HepG2 (cell line): Measurements from ENCODE around the gene UBAP2L.
A peak's percentile ranks its signal among the peaks of the same experiment; 100 is the strongest.

Source experiments
- ATF5 ChIP-seq: sonication (generic); formaldehyde crosslinking; IDR thresholded peaks from 2 replicates; pipeline ENCODE4 v1.4.0; 2020; ENCODE audit warnings: mild to moderate bottlenecking, low read depth, missing genetic modification reagents
- CBX5 ChIP-seq: sonication (generic); formaldehyde crosslinking; IDR thresholded peaks from 2 replicates; pipeline ENCODE4 v1.4.0; 2020; ENCODE audit warnings: missing genetic modification reagents, borderline replicate concordance
- CTCF ChIP-seq: sonication (generic); formaldehyde crosslinking; IDR thresholded peaks from 2 replicates; pipeline ENCODE4 v1.5.0; 2020; ENCODE audit warnings: mild to moderate bottlenecking, missing genetic modification reagents, moderate library complexity
- DPF2 ChIP-seq: sonication (generic); formaldehyde crosslinking; IDR thresholded peaks from 2 replicates; pipeline ENCODE4 v1.4.0; 2020; ENCODE audit warnings: mild to moderate bottlenecking, low read depth, missing genetic modification reagents, borderline replicate concordance
- ETS1 ChIP-seq: sonication (generic); formaldehyde crosslinking; IDR thresholded peaks from 2 replicates; pipeline ENCODE4 v1.4.0; 2020; ENCODE audit warnings: missing genetic modification reagents
- KDM2A ChIP-seq: sonication (generic); formaldehyde crosslinking; IDR thresholded peaks from 2 replicates; pipeline ENCODE4 v1.4.0; 2020; ENCODE audit warnings: low read depth, missing genetic modification reagents, borderline replicate concordance
- PCBP1 ChIP-seq: fragments of 200-400 bp; formaldehyde crosslinking; IDR thresholded peaks from 2 replicates; pipeline ENCODE4 v1.6.1; 2017; ENCODE audit warnings: mild to moderate bottlenecking, low read depth, low read length, borderline replicate concordance
- PRDM4 ChIP-seq: sonication (generic); formaldehyde crosslinking; IDR thresholded peaks from 2 replicates; pipeline ENCODE4 v1.9.0; 2021; ENCODE audit warnings: missing genetic modification reagents, borderline replicate concordance
- RAD21 ChIP-seq: fragments of 450-650 bp; formaldehyde crosslinking; IDR thresholded peaks from 2 replicates; pipeline ENCODE4 v1.5.0; 2020; ENCODE audit warnings: mild to moderate bottlenecking
- RBAK ChIP-seq: sonication (generic); formaldehyde crosslinking; IDR thresholded peaks from 2 replicates; pipeline ENCODE4 v1.5.1; 2020; ENCODE audit warnings: mild to moderate bottlenecking, missing genetic modification reagents
- REST ChIP-seq, 2 experiments: IDR thresholded peaks; 2 replicates each; pipeline ENCODE4 v1.6.1; 2011 to 2012; ENCODE audit warnings: low read length in 2 of 2, borderline replicate concordance in 1 of 2, low read depth in 1 of 2, mild to moderate bottlenecking in 1 of 2, moderate library complexity in 1 of 2
- TCF7L2 ChIP-seq: IDR thresholded peaks from 2 replicates; pipeline ENCODE4 v1.6.1; 2011; ENCODE audit warnings: mild to moderate bottlenecking, low read depth, low read length, moderate library complexity
- ZZZ3 ChIP-seq: sonication (generic); formaldehyde crosslinking; IDR thresholded peaks from 2 replicates; pipeline ENCODE4 v1.4.0; 2020; ENCODE audit warnings: missing genetic modification reagents, mild to moderate bottlenecking, borderline replicate concordance

- no peak for TF ChIP-seq PCBP1
- TF ChIP-seq CTCF: peak; percentile 47
- no peak for TF ChIP-seq DPF2 (CRISPR knock-in tag)
- no peak for TF ChIP-seq RAD21
- TF ChIP-seq RBAK (CRISPR knock-in tag): no peak
- TF ChIP-seq CBX5 (CRISPR knock-in tag): no peak
- TF ChIP-seq ZZZ3 (CRISPR knock-in tag): no peak
- TF ChIP-seq ETS1 (CRISPR knock-in tag): no peak
- TF ChIP-seq ATF5: no peak
- TF ChIP-seq PRDM4 (CRISPR knock-in tag): no peak
- TF ChIP-seq REST (IDR thresholded peaks at IDR 0.05; ENCODE audit: borderline replicate concordance in 1 of 2, low read depth in 1 of 2, low read length in 2 of 2): no peak
- no peak for TF ChIP-seq KDM2A (CRISPR knock-in tag)
- TF ChIP-seq TCF7L2: no peak
Measured at GRCh38 chr1:154199563-154199879, 21.2 kb upstream of the UBAP2L start.
